GOT3 (cell line): ENCODE data around the gene SSC5D.

ENCODE experiments used
- DNase-seq: peaks from one replicate; lab custom pipeline; 2025; ENCODE audit warnings: mixed read lengths; lab: John Stamatoyannopoulos, UW

Gene SSC5D

DNA sequence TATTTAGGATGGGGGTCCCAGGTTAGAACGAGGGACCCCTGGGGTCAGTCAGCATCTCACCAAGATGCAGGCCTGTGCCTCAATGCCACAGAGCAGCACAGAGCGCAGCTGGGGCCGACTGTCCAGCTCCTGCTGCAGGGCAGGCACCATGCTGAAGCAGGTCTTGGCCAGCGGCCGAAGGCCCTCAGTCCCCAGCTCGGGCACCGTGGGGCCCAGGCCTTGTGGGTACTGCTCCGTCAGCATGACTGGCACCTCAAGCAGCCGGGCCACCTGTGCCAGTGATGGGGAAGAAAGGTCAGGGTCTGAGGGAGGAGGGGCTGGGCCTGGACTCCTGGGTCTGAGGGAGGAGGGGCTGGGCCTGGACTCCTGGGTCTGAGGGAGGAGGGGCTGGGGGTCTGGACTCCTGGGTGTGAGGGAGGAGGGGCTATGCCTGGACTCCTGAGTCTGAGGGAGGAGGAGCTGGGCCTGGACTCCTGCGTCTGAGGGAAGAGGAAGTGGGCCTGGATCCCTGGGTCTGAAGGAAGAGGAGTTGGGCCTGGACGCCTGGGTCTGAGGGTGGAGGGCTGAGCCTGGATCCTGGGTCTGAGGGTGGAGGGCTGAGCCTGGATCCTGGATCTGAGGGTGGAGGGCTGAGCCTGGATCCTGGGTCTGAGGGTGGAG lies 32.5 kb upstream of the SSC5D start:
- no peak for DNase-seq

- no peak for DNase-seq
These were observed 31.9 kb upstream of the SSC5D start for GRCh38 chr19:55456347-55456746.

DNA sequence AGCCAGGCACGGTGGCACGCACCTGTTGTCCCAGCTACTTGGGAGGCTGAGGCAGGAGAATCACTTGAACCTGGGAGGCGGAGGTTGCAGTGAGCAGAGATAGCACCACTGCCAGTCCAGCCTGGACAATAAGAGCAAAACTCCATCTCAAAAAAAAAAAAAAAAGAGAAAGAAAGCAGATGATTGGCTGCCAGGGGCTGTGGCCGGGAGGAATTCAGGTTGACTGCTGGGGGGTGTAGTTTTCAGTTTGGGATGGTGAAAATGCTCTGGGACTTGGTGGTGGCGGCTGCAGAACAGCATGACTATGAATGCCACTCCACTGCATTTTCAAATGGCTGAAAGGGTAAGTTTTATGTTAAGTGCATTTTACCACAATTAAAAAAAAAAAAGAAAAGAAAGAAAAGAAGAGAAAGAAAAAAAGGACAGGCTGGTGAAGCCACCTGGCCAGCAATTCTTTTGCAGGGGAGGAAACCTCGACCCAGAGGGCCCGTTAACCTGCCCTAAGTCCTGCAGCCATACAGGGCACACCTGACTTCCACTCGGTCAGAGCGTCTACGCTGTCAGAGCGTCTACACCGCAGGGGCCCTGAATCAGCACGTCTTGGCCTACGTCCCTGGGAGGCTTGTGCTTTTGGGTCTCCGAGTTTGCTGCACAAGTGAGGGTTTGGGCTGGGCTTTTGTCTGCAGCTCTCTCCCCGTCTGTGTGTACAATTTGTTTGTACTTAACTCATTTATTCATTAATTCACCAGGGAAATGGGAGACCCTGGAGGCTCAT lies 30.4 kb upstream of the SSC5D start:
- no peak for DNase-seq

- no peak for DNase-seq
These were observed 28.7 kb upstream of the SSC5D start for GRCh38 chr19:55459551-55459949.

DNA sequence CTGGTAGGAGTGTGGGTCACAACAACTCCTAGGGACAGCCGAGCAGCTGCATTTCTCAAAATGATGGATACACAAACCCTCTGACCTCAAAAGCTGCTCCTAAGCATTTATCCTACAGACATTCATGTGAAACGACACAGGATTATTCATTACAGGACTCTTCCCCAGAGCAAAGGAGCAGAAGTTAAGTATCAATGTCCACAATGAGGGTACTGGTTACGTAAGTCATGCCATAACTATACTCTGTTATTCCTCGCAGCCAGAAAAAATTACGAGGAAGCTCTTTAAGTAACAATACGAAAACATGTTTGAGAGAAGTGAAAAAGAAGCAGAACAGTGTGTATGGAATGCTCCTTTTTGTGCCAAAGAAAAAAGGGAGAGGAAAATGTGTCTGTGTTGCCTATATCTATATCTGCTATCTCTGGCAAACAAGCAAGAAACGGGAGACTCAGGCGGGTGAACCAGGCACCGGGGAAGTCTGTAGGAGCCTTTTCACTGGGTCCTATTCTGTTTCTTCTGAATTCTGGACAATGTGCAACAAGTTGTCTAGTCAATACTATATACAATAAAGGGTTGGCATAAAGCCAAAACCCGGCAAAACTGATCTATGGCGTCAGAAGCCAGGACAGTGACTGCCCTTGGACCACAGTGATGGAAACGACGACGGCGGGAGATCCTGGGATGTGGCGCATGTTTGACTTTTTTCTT lies 28.1 kb upstream of the SSC5D start:
- DNase-seq: no peak

- DNase-seq: no peak
These were observed 27.5 kb upstream of the SSC5D start for GRCh38 chr19:55460670-55461258.

DNA sequence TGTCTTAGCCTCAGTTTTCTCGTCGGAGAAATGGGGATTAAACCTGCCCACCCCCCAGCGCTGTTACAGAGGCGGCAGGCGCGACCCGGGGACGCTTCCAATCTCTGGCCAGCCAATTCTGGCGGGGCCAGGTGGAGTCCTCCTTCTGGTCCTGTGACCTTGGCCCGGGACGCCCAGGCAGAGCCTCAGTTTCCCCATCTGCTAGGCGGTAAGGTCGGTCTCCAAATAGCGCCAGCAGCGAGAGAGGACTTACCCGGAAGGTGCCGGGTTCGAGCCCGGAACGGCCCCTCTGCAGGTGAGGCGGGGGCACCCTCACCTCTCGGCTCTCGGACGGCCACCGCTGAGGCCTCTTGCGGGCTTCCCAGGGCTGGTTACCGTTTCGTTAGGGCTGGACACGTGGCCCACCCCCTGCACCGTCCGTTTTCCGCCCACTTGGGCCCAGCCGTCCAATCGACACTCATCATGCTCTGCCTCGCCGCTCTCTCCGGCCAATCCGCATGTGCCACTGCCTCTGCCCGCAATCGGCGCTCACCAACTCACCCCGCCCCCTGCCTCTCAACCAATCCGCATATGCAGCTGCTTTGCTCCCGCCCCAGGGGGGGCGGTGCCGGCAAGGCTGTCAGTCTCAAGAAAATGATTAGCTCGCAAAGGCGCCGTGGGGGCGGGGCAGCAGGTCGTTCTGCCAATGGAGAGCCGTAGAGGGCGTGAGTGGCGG lies 26.8 kb upstream of the SSC5D start, which contains the start of gene ISOC2:
Gene ISOC2 (minus strand): TSS at position 384 of the 715 bp plus-strand sequence. CDS start 5,156 bp downstream, outside the sequence.
- DNase-seq: peak; percentile 99

- DNase-seq: no peak
These were observed 26.1 kb upstream of the SSC5D start for GRCh38 chr19:55461974-55462626.

- DNase-seq: no peak
These were observed 25.5 kb upstream of the SSC5D start for GRCh38 chr19:55462722-55463121.

DNA sequence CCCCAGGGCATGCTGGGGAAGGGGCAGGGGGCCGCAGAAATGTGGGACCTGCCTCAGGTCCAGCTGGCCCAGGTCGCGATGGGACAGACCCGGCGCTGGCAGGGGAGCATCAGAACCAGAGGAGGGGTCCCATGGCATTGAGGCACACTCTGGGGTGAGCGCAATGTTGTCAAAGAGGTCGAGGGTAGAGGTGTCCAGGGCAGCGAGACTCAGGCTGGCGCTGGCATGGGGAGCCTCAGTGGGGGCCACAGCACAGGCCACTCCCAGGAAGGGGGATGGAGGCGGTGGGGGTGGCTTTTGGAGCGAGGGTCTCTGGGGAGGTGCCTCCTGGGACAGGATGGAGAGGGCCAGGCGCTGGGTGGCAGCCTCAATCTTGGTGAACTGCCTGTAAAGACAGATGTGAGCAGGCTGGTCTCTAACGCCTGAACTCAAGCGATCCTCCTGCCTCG lies 24.6 kb upstream of the SSC5D start:
- no peak for DNase-seq

- no peak for DNase-seq
These were observed 24.1 kb upstream of the SSC5D start for GRCh38 chr19:55464039-55464661.

- no peak for DNase-seq
These were observed 23.6 kb upstream of the SSC5D start, which contains the start of gene C19orf85 for GRCh38 chr19:55464662-55465054. Gene C19orf85, minus strand, starts transcription at chr19:55464751. Its CDS starts 197 bp downstream, at chr19:55464554.

GRCh38 chr19:55465460-55466240 lies 22.6 kb upstream of the SSC5D start:
- no peak for DNase-seq

GRCh38 chr19:55466241-55466614 lies 22.0 kb upstream of the SSC5D start:
- no peak for DNase-seq

- no peak for DNase-seq
These were observed 20.8 kb upstream of the SSC5D start for GRCh38 chr19:55467236-55468053.

DNA sequence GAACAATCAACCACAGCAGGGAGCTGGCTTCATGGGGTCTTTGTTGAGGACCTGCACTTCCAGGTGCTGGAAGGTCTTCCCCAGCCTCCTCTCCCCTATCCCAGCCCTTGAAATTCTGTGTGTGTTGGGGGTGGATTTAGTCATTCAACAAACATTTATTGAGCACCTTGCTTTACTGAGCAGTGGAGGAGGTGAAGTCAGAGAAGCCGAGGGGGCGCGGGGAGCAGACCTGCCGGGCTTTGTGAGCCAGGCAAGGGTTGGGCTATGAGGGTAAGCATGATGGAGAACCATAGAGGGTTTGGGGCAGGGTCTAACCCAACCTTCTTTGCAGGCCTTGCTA lies 20.2 kb upstream of the SSC5D start:
- no peak for DNase-seq

DNA sequence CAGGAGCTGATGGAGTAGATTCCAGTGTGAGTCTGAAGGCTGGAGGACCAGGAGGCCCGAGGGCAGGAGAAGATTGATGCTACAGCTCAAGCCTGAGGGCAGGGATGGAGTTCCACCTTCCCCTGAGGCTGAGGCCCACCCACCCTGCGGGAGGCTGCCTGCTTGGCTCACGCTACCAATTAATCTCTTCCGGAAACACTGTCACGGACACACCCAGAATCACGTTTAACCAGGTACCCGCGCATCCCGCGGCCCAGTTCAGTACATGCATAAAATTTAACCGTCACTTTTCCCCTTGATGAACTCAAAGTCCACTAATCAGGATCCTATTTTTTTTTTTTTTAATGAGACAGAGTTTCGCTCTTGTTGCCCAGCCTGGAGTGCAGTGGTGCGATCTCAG lies 17.0 kb upstream of the SSC5D start:
- DNase-seq: no peak

DNA sequence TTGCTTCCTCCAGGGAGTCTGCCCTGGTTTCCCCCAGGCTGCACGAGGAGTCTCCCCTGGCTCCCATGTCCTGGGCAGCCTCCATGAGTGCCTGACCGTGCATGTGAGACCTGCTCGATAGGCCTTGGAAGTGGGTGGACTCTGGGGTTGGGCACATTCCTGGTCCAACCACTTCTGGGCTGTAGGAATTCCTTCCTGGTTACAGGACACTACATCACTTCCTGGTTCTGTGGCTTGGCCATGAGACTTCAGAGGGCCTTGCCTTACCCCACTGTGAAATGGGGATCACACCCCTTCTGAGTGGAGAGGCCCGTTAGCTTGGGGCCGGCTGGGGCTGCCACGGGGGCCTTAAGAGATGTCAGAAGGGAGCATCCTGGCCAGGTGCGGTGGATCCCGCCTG lies 15.8 kb upstream of the SSC5D start:
- DNase-seq: no peak
